RWPE1 (cell line): ENCODE data around the gene KRT84.

Experiments used
- CTCF ChIA-PET: fragments of 350-600 bp; sonication (Branson Sonifier 250); formaldehyde crosslinking; extraction: SDS; loops from one replicate; lab custom pipeline; 2021; lab: Yijun Ruan, JAX
- POLR2A ChIA-PET: fragments of 400-600 bp; formaldehyde crosslinking; extraction: SDS; loops from one replicate; lab custom pipeline; 2020; ENCODE audit warnings: antibody characterized with exemption; ENCODE audit not compliant: low non-redundant PET; lab: Yijun Ruan, JAX
- DNase-seq: peaks from one replicate; pipeline ENCODE4 v3.0.0; 2012; ENCODE audit warnings: low spot score
- H3K27ac ChIP-seq: fragments of 450-650 bp; 2 replicates; pipeline ENCODE4 v1.5.1; 2017
- CTCF ChIP-seq: fragments of 450-650 bp; conservative IDR thresholded peaks from 2 replicates; pipeline ENCODE4 v1.5.1; 2017; ENCODE audit warnings: low read depth, mild to moderate bottlenecking

Gene KRT84

GRCh38 chr12:52399756-52400155 is 14.3 kb upstream of the KRT84 start:
- TF ChIP-seq CTCF: no peak
- ChIA-PET CTCF (interaction anchor here (0.6 kb wide), 1 partner anchor 544 kb away, joined by 4 read pairs; no protein-coding TSS in a partner anchor), POLR2A (no interaction called here)
- no peak overlapping the region for H3K27ac ChIP-seq
- no peak for DNase-seq

- DNase-seq: no peak
- CTCF ChIA-PET: interaction anchor here (0.6 kb wide), 1 partner anchor 1042 kb away, joined by 3 read pairs; no protein-coding TSS in a partner anchor
- no peak overlapping the region for H3K27ac ChIP-seq
- POLR2A ChIA-PET: no interaction called here
- TF ChIP-seq CTCF: no peak
Observed at GRCh38 chr12:52398176-52398575, 12.7 kb upstream of the KRT84 start.

- no peak for DNase-seq
- TF ChIP-seq CTCF: no peak
- ChIA-PET POLR2A (no interaction called here), CTCF (interaction anchor here (0.7 to 1.2 kb wide), 3 partner anchors 24 to 133 kb away, joined by 4 read pairs; no protein-coding TSS in a partner anchor)
- peak overlapping the region; percentile 66 for H3K27ac ChIP-seq
Observed at GRCh38 chr12:52396656-52397055, 11.2 kb upstream of the KRT84 start.

GRCh38 chr12:52395761-52396434 is 10.4 kb upstream of the KRT84 start:
- DNase-seq: peak; percentile 55

GRCh38 chr12:52394836-52395405 is 9.5 kb upstream of the KRT84 start:
- no peak for DNase-seq
- no peak for TF ChIP-seq CTCF
- POLR2A ChIA-PET: no interaction called here
- CTCF ChIA-PET: interaction anchor here (0.6 to 1.5 kb wide), 4 partner anchors 99 to 485 kb away, joined by 3 to 5 read pairs (median 3); no protein-coding TSS in a partner anchor
- no peak overlapping the region; the same call in 1 of the 2 replicates for H3K27ac ChIP-seq

More at GRCh38 chr12:52395761-52396434, 10.4 kb upstream of the KRT84 start:
- no peak for TF ChIP-seq CTCF
- ChIA-PET CTCF (interaction anchor here (0.5 to 1.5 kb wide), 9 partner anchors 23 to 484 kb away, joined by 3 to 5 read pairs (median 3); partner anchors contain the start of gene KRT75), POLR2A (no interaction called here)
- peak overlapping the region; percentile 66 for H3K27ac ChIP-seq

- CTCF ChIA-PET: no interaction called here
Observed at GRCh38 chr12:52392465-52393007, 7.1 kb upstream of the KRT84 start.

More at GRCh38 chr12:52392465-52393007, 7.1 kb upstream of the KRT84 start:
- no peak for DNase-seq
- POLR2A ChIA-PET: no interaction called here
- TF ChIP-seq CTCF: no peak
- peak overlapping the region; percentile 66 for H3K27ac ChIP-seq
